HEK293 (cell line): ENCODE results near the gene MCRIP2.

Source experiments
- BCL11A ChIP-seq: fragments of 450-650 bp; formaldehyde crosslinking; IDR thresholded peaks from 2 replicates; pipeline ENCODE4 v1.5.1; 2016; ENCODE audit warnings: low read depth, missing biosample characterization, missing genetic modification characterization
- GLIS1 ChIP-seq: fragments of 450-650 bp; formaldehyde crosslinking; IDR thresholded peaks from 2 replicates; pipeline ENCODE4 v1.5.1; 2016; ENCODE audit warnings: missing biosample characterization, missing genetic modification characterization
- HOXC10 ChIP-seq: sonication (generic); formaldehyde crosslinking; IDR thresholded peaks from 2 replicates; pipeline ENCODE4 v1.8.1; 2023; ENCODE audit warnings: mild to moderate bottlenecking, missing genetic modification reagents
- TCF7L2 ChIP-seq: IDR thresholded peaks from 2 replicates; pipeline ENCODE4 v1.6.1; 2011; ENCODE audit warnings: low read depth, mild to moderate bottlenecking, inconsistent platforms, low read length, moderate library complexity, borderline replicate concordance
- ZFP69B ChIP-seq: fragments of 450-650 bp; formaldehyde crosslinking; IDR thresholded peaks from 2 replicates; pipeline ENCODE4 v1.5.1; 2016; ENCODE audit warnings: missing biosample characterization, missing genetic modification characterization
- ZNF132 ChIP-seq: fragments of 450-650 bp; formaldehyde crosslinking; IDR thresholded peaks from 2 replicates; pipeline ENCODE4 v1.5.1; 2017; ENCODE audit warnings: missing biosample characterization, missing genetic modification characterization, borderline replicate concordance
- ZNF23 ChIP-seq: fragments of 450-650 bp; formaldehyde crosslinking; IDR thresholded peaks from 2 replicates; pipeline ENCODE4 v1.5.1; 2016; ENCODE audit warnings: missing biosample characterization, missing genetic modification characterization, borderline replicate concordance
- ZNF48 ChIP-seq: fragments of 450-650 bp; formaldehyde crosslinking; IDR thresholded peaks from 2 replicates; pipeline ENCODE4 v1.5.1; 2016; ENCODE audit warnings: missing biosample characterization, missing genetic modification characterization
- ZNF501 ChIP-seq: fragments of 450-650 bp; formaldehyde crosslinking; IDR thresholded peaks from 2 replicates; pipeline ENCODE4 v1.5.1; 2016; ENCODE audit warnings: missing biosample characterization, missing genetic modification characterization
- ZNF548 ChIP-seq: fragments of 450-650 bp; formaldehyde crosslinking; IDR thresholded peaks from 2 replicates; pipeline ENCODE4 v1.5.1; 2016; ENCODE audit warnings: missing biosample characterization, missing genetic modification characterization
- TF ChIP-seq, protein P1 (sequence below): fragments of 450-650 bp; formaldehyde crosslinking; IDR thresholded peaks from 2 replicates; pipeline ENCODE4 v1.5.1; 2016; ENCODE audit warnings: missing biosample characterization, missing genetic modification characterization
- TF ChIP-seq, protein P2 (sequence below): fragments of 450-650 bp; formaldehyde crosslinking; IDR thresholded peaks from 2 replicates; pipeline ENCODE4 v1.5.1; 2016; ENCODE audit warnings: missing biosample characterization, missing genetic modification characterization
- TF ChIP-seq, protein P3 (sequence below): fragments of 450-650 bp; formaldehyde crosslinking; IDR thresholded peaks from 2 replicates; pipeline ENCODE4 v1.5.1; 2016; ENCODE audit warnings: missing biosample characterization, missing genetic modification characterization
- TF ChIP-seq, protein P4 (sequence below): fragments of 450-650 bp; formaldehyde crosslinking; IDR thresholded peaks from 2 replicates; pipeline ENCODE4 v1.5.1; 2017; ENCODE audit warnings: missing biosample characterization, mild to moderate bottlenecking, missing genetic modification characterization, moderate library complexity
- TF ChIP-seq, protein P5 (sequence below): fragments of 450-650 bp; formaldehyde crosslinking; IDR thresholded peaks from 2 replicates; pipeline ENCODE4 v1.5.1; 2017; ENCODE audit warnings: missing biosample characterization, missing genetic modification characterization
- TF ChIP-seq, protein P6 (sequence below): fragments of 450-650 bp; formaldehyde crosslinking; IDR thresholded peaks from 2 replicates; pipeline ENCODE4 v1.5.1; 2016; ENCODE audit warnings: missing biosample characterization, missing genetic modification characterization
- TF ChIP-seq, protein P7 (sequence below): fragments of 450-650 bp; formaldehyde crosslinking; IDR thresholded peaks from 2 replicates; pipeline ENCODE4 v1.5.1; 2016; ENCODE audit warnings: missing biosample characterization, missing genetic modification characterization, borderline replicate concordance
- TF ChIP-seq, protein P8 (sequence below): fragments of 450-650 bp; formaldehyde crosslinking; IDR thresholded peaks from 2 replicates; pipeline ENCODE4 v1.5.1; 2016; ENCODE audit warnings: missing biosample characterization, missing genetic modification characterization

MCRIP2 gene

DNA sequence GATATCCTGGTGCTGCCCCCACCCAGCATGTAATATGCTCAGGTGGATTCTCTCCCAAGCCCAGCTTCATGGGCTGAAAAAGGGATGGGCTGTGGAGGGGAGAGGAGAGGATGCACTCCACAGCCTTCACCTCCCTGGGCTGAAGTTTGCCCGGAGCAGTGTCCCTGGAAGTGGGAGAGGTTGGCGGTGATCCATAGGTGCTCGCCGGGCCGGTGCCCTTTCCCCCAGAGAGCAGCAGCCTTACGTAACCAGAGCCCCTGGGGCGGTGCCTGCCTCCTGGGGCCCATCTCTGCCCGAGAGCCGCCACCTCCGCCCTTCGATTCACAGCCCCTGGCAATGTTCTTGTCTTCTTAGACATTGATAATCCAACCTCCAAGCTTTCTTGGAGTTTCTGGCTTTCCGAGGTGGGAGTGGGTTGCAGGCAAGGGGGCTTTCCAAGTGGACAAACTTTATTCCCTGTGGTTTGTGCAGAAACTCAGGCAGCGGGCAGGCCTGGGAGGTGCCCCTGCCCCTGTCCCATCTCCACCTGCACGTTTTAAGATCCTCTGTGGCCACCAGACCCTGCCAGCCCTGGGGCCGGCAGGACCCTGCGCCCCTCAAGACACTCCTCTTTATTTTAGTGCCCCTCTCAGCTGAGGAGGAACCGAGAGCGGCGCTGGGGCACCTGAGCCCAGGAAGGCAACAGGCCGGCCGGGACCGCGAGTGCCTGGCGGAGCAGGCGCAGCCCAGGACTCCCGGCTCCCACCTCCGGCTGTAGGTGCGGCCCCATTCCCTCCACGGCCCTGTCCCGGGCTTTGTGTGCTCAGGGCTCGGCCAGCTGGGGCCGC is 4.4 kb downstream of the MCRIP2 start (continued):
- TF ChIP-seq, protein P1, sequence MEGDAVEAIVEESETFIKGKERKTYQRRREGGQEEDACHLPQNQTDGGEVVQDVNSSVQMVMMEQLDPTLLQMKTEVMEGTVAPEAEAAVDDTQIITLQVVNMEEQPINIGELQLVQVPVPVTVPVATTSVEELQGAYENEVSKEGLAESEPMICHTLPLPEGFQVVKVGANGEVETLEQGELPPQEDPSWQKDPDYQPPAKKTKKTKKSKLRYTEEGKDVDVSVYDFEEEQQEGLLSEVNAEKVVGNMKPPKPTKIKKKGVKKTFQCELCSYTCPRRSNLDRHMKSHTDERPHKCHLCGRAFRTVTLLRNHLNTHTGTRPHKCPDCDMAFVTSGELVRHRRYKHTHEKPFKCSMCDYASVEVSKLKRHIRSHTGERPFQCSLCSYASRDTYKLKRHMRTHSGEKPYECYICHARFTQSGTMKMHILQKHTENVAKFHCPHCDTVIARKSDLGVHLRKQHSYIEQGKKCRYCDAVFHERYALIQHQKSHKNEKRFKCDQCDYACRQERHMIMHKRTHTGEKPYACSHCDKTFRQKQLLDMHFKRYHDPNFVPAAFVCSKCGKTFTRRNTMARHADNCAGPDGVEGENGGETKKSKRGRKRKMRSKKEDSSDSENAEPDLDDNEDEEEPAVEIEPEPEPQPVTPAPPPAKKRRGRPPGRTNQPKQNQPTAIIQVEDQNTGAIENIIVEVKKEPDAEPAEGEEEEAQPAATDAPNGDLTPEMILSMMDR (tag by site-specific recombination) = no peak
- peak; percentile 46; the same call in 1 of the 2 replicates for TF ChIP-seq GLIS1 (tag by site-specific recombination)
- TF ChIP-seq ZNF548 = no peak
- TF ChIP-seq, protein P2, sequence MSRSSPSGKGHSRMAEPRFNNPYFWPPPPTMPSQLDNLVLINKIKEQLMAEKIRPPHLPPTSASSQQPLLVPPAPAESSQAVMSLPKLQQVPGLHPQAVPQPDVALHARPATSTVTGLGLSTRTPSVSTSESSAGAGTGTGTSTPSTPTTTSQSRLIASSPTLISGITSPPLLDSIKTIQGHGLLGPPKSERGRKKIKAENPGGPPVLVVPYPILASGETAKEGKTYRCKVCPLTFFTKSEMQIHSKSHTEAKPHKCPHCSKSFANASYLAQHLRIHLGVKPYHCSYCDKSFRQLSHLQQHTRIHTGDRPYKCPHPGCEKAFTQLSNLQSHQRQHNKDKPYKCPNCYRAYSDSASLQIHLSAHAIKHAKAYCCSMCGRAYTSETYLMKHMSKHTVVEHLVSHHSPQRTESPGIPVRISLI (tag by site-specific recombination) = no peak
- TF ChIP-seq ZNF501 (tag by site-specific recombination) = no peak
- no peak for TF ChIP-seq HOXC10 (CRISPR knock-in tag)
- TF ChIP-seq, protein P3, sequence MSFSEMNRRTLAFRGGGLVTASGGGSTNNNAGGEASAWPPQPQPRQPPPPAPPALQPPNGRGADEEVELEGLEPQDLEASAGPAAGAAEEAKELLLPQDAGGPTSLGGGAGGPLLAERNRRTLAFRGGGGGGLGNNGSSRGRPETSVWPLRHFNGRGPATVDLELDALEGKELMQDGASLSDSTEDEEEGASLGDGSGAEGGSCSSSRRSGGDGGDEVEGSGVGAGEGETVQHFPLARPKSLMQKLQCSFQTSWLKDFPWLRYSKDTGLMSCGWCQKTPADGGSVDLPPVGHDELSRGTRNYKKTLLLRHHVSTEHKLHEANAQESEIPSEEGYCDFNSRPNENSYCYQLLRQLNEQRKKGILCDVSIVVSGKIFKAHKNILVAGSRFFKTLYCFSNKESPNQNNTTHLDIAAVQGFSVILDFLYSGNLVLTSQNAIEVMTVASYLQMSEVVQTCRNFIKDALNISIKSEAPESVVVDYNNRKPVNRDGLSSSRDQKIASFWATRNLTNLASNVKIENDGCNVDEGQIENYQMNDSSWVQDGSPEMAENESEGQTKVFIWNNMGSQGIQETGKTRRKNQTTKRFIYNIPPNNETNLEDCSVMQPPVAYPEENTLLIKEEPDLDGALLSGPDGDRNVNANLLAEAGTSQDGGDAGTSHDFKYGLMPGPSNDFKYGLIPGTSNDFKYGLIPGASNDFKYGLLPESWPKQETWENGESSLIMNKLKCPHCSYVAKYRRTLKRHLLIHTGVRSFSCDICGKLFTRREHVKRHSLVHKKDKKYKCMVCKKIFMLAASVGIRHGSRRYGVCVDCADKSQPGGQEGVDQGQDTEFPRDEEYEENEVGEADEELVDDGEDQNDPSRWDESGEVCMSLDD (tag by site-specific recombination) = no peak
- TF ChIP-seq, protein P4, sequence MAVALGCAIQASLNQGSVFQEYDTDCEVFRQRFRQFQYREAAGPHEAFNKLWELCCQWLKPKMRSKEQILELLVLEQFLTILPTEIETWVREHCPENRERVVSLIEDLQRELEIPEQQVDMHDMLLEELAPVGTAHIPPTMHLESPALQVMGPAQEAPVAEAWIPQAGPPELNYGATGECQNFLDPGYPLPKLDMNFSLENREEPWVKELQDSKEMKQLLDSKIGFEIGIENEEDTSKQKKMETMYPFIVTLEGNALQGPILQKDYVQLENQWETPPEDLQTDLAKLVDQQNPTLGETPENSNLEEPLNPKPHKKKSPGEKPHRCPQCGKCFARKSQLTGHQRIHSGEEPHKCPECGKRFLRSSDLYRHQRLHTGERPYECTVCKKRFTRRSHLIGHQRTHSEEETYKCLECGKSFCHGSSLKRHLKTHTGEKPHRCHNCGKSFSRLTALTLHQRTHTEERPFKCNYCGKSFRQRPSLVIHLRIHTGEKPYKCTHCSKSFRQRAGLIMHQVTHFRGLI (tag by site-specific recombination) = no peak
- TF ChIP-seq, protein P5, sequence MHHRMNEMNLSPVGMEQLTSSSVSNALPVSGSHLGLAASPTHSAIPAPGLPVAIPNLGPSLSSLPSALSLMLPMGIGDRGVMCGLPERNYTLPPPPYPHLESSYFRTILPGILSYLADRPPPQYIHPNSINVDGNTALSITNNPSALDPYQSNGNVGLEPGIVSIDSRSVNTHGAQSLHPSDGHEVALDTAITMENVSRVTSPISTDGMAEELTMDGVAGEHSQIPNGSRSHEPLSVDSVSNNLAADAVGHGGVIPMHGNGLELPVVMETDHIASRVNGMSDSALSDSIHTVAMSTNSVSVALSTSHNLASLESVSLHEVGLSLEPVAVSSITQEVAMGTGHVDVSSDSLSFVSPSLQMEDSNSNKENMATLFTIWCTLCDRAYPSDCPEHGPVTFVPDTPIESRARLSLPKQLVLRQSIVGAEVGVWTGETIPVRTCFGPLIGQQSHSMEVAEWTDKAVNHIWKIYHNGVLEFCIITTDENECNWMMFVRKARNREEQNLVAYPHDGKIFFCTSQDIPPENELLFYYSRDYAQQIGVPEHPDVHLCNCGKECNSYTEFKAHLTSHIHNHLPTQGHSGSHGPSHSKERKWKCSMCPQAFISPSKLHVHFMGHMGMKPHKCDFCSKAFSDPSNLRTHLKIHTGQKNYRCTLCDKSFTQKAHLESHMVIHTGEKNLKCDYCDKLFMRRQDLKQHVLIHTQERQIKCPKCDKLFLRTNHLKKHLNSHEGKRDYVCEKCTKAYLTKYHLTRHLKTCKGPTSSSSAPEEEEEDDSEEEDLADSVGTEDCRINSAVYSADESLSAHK (tag by site-specific recombination) = no peak
- no peak for TF ChIP-seq ZNF48 (tag by site-specific recombination)
- TF ChIP-seq, protein P6, sequence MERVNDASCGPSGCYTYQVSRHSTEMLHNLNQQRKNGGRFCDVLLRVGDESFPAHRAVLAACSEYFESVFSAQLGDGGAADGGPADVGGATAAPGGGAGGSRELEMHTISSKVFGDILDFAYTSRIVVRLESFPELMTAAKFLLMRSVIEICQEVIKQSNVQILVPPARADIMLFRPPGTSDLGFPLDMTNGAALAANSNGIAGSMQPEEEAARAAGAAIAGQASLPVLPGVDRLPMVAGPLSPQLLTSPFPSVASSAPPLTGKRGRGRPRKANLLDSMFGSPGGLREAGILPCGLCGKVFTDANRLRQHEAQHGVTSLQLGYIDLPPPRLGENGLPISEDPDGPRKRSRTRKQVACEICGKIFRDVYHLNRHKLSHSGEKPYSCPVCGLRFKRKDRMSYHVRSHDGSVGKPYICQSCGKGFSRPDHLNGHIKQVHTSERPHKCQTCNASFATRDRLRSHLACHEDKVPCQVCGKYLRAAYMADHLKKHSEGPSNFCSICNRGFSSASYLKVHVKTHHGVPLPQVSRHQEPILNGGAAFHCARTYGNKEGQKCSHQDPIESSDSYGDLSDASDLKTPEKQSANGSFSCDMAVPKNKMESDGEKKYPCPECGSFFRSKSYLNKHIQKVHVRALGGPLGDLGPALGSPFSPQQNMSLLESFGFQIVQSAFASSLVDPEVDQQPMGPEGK = peak; percentile 68; the same call in 1 of the 2 replicates
- TF ChIP-seq, protein P7, sequence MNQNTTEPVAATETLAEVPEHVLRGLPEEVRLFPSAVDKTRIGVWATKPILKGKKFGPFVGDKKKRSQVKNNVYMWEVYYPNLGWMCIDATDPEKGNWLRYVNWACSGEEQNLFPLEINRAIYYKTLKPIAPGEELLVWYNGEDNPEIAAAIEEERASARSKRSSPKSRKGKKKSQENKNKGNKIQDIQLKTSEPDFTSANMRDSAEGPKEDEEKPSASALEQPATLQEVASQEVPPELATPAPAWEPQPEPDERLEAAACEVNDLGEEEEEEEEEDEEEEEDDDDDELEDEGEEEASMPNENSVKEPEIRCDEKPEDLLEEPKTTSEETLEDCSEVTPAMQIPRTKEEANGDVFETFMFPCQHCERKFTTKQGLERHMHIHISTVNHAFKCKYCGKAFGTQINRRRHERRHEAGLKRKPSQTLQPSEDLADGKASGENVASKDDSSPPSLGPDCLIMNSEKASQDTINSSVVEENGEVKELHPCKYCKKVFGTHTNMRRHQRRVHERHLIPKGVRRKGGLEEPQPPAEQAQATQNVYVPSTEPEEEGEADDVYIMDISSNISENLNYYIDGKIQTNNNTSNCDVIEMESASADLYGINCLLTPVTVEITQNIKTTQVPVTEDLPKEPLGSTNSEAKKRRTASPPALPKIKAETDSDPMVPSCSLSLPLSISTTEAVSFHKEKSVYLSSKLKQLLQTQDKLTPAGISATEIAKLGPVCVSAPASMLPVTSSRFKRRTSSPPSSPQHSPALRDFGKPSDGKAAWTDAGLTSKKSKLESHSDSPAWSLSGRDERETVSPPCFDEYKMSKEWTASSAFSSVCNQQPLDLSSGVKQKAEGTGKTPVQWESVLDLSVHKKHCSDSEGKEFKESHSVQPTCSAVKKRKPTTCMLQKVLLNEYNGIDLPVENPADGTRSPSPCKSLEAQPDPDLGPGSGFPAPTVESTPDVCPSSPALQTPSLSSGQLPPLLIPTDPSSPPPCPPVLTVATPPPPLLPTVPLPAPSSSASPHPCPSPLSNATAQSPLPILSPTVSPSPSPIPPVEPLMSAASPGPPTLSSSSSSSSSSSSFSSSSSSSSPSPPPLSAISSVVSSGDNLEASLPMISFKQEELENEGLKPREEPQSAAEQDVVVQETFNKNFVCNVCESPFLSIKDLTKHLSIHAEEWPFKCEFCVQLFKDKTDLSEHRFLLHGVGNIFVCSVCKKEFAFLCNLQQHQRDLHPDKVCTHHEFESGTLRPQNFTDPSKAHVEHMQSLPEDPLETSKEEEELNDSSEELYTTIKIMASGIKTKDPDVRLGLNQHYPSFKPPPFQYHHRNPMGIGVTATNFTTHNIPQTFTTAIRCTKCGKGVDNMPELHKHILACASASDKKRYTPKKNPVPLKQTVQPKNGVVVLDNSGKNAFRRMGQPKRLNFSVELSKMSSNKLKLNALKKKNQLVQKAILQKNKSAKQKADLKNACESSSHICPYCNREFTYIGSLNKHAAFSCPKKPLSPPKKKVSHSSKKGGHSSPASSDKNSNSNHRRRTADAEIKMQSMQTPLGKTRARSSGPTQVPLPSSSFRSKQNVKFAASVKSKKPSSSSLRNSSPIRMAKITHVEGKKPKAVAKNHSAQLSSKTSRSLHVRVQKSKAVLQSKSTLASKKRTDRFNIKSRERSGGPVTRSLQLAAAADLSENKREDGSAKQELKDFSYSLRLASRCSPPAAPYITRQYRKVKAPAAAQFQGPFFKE (tag by site-specific recombination) = no peak
- no peak for TF ChIP-seq ZNF132 (tag by site-specific recombination)
- TF ChIP-seq, protein P8, sequence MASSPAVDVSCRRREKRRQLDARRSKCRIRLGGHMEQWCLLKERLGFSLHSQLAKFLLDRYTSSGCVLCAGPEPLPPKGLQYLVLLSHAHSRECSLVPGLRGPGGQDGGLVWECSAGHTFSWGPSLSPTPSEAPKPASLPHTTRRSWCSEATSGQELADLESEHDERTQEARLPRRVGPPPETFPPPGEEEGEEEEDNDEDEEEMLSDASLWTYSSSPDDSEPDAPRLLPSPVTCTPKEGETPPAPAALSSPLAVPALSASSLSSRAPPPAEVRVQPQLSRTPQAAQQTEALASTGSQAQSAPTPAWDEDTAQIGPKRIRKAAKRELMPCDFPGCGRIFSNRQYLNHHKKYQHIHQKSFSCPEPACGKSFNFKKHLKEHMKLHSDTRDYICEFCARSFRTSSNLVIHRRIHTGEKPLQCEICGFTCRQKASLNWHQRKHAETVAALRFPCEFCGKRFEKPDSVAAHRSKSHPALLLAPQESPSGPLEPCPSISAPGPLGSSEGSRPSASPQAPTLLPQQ (tag by site-specific recombination) = 0 out of 2 replicates have a peak, but pooled peaks have one; percentile 57
- no peak for TF ChIP-seq TCF7L2
- no peak for TF ChIP-seq BCL11A
- peak; percentile 48; the same call in 1 of the 2 replicates for TF ChIP-seq ZFP69B (tag by site-specific recombination)
- TF ChIP-seq ZNF23 (tag by site-specific recombination) = no peak
